Transverse colon (tissue), 4 donors: ENCODE results near the gene LAMA3. TPM values are rescaled to one million over a fixed set of nuclear protein-coding genes. Genes with fewer than 3 reads are reported as not detected.

Source experiments
- DNase-seq: peaks from one replicate; pipeline ENCODE4 v3.0.0-alpha.2; 2019
- H3K27ac ChIP-seq, 4 donors: fragments of 200-600 bp; sonication (generic); 2 replicates each; pipeline ENCODE4 v1.5.1; 2016 to 2018; ENCODE audit warnings: inconsistent platforms in 4 of 4
- H3K27me3 ChIP-seq: fragments of 200-600 bp; sonication (generic); 2 replicates; pipeline ENCODE4 v1.5.1; 2017; ENCODE audit warnings: inconsistent platforms
- H3K36me3 ChIP-seq, 4 donors: fragments of 200-600 bp; sonication (generic); 2 replicates each; pipeline ENCODE4 v1.5.1; 2017 to 2019; ENCODE audit warnings: inconsistent platforms in 4 of 4
- H3K4me1 ChIP-seq, 4 donors: fragments of 200-600 bp; sonication (generic); 2 replicates each; pipeline ENCODE4 v1.5.1; 2017 to 2020; ENCODE audit warnings: inconsistent platforms in 4 of 4
- H3K4me3 ChIP-seq, 4 donors: fragments of 200-600 bp; sonication (generic); 1 replicate in 1 of 4; 2 replicates in 3 of 4; pipeline versions ENCODE4 v1.5.1 to v1.6.1; 2017 to 2019; ENCODE audit warnings: inconsistent platforms in 4 of 4
- H3K9me3 ChIP-seq, 2 donors: fragments of 200-600 bp; sonication (generic); 2 replicates each; pipeline ENCODE4 v1.5.1; 2017 to 2019; ENCODE audit warnings: inconsistent platforms in 2 of 2
- EP300 ChIP-seq: sonication (generic); formaldehyde crosslinking; IDR thresholded peaks from one replicate; pipeline ENCODE4 v1.6.1; 2017; ENCODE audit warnings: antibody characterized with exemption, low read depth
- POLR2A ChIP-seq: fragments of 450-650 bp; IDR thresholded peaks from one replicate; pipeline ENCODE4 v1.6.1; 2016; ENCODE audit warnings: antibody characterized with exemption, mild to moderate bottlenecking, moderate library complexity
- POLR2AphosphoS5 ChIP-seq, 3 donors: sonication (generic); formaldehyde crosslinking; IDR thresholded peaks; one replicate each; pipeline ENCODE4 v1.6.1; 2016; ENCODE audit warnings: antibody characterized with exemption in 3 of 3
- WGBS, 2 donors: methylation state at CpG; one replicate each; pipeline ENCODE4 v1.1.5; 2018; ENCODE audit warnings: low coverage in 1 of 2; 5-methylcytosine and 5-hydroxymethylcytosine counted together
- in situ Hi-C, 4 donors: fragments of 200-750 bp; cut with MboI; loops; one replicate each; pipeline versions ENCODE4 v1.15.0 to v1.15.1; 2017; ENCODE audit warnings: low sequenced_read_pairs in 3 of 4, low pct_ligation_motif_present in 1 of 4, low pct_unique_long_range_greater_than_20kb in 1 of 4
- intact Hi-C: fragments of 100-400 bp; cut with DNase I; formaldehyde crosslinking; loops from one replicate; pipeline ENCODE4 v1.15.1; 2023; ENCODE audit warnings: low total_unique reads
- total RNA-seq, 4 donors: library from RNA; depleted of rRNA; stranded (reverse); fragments of >200 nt; gene quantifications; one replicate each; pipeline ENCODE4 v1.1.0, GENCODE V29; 2016
- TF ChIP-seq, protein P1 (sequence below), 5 experiments: fragments of 200-600 bp in 3 of 5; fragments of 450-650 bp in 2 of 5; sonication (generic) in 3 of 5; IDR thresholded peaks; 1 replicate in 2 of 5; 2 replicates in 3 of 5; pipeline ENCODE4 v1.5.1; 2016 to 2017; ENCODE audit warnings: antibody characterized with exemption in 5 of 5, inconsistent platforms in 3 of 5, mild to moderate bottlenecking in 2 of 5, moderate library complexity in 1 of 5

The LAMA3 gene
- total RNA-seq, 4 donors from 2014 or later, result 17.5 to 71.8 (median 47.4) TPM

DNA sequence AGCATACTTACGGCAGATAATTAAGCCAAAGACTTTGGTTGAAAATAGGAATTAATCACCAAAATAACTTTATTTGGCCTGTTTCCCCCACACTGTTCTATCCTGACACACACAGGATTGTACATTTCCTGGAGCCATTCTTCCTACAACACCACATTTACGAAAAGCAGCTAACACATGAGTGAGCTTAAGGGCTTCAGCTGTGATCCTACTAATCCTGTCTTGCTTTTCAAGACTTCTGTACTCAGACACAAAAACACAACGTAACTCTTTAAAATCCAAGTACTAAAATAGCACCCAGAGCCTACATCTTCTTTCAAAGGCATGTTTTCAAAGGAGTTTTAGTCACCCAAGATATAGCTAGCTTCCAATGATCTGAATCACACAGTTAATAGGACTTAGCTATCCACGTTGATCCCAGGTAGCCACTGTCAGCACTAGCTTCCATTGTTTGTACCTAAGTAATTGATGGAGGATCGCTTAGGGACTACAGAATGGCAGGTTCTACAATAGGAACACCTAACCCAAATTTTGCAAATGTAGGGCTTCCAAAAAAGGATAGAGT, 282.5 kb downstream of the LAMA3 start:
- no peak for TF ChIP-seq POLR2A
- no peak for TF ChIP-seq POLR2AphosphoS5 (IDR thresholded peaks at IDR 0.05)
- TF ChIP-seq, protein P1, sequence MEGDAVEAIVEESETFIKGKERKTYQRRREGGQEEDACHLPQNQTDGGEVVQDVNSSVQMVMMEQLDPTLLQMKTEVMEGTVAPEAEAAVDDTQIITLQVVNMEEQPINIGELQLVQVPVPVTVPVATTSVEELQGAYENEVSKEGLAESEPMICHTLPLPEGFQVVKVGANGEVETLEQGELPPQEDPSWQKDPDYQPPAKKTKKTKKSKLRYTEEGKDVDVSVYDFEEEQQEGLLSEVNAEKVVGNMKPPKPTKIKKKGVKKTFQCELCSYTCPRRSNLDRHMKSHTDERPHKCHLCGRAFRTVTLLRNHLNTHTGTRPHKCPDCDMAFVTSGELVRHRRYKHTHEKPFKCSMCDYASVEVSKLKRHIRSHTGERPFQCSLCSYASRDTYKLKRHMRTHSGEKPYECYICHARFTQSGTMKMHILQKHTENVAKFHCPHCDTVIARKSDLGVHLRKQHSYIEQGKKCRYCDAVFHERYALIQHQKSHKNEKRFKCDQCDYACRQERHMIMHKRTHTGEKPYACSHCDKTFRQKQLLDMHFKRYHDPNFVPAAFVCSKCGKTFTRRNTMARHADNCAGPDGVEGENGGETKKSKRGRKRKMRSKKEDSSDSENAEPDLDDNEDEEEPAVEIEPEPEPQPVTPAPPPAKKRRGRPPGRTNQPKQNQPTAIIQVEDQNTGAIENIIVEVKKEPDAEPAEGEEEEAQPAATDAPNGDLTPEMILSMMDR (IDR thresholded peaks at IDR 0.05), result no peak
- TF ChIP-seq EP300, result no peak
- in situ Hi-C loops, result no loop called here
- no peak overlapping the region for H3K4me3 ChIP-seq
- intact Hi-C loops, result no loop called here
- WGBS, 2 donors, result 85 to 95% methylated on average over 3 to 5 of the region's 5 CpGs
- H3K27me3 ChIP-seq, result no peaks in the 10 kb centered on the region
- peaks cover 0 to 1% of the 10 kb centered on the region in 2 donors for H3K9me3 ChIP-seq
- no peak for DNase-seq
- H3K4me1 ChIP-seq, result peaks cover 0 to 9% (median 2%) of the 10 kb centered on the region in 4 donors
- no peaks in the 10 kb centered on the region for H3K36me3 ChIP-seq
- H3K27ac ChIP-seq, result no peak overlapping the region

DNA sequence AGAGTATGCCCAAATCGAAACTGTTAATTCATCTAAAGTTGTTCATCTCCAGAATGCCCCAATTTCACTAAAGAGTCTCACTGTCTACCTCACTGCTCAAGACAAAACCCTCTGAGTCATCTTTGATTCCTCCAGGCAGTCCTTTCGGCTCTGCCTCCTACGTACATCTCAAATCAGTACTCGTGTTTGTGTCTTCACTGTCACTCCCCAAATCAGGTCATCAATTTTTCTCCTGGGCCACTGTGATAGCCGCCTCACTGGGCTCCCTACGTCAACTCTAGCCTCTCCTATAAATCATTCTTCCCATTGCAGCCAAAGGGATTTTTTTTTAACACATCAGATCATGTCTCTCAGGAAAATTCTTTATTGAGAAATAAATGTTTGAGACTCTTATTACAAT, 283.2 kb downstream of the LAMA3 start:
- TF ChIP-seq EP300, result no peak
- in situ Hi-C loops, result no loop called here
- WGBS, 2 donors, result 63 to 83% methylated on average over 5 to 6 of the region's 6 CpGs
- no peak overlapping the region for H3K4me3 ChIP-seq
- no peaks in the 10 kb centered on the region for H3K27me3 ChIP-seq
- H3K27ac ChIP-seq, result no peak overlapping the region
- no peak for DNase-seq
- intact Hi-C loops, result no loop called here
- H3K4me1 ChIP-seq, result peaks cover 0 to 7% (median 1%) of the 10 kb centered on the region in 4 donors
- no peaks in the 10 kb centered on the region for H3K36me3 ChIP-seq
- peaks cover 0 to 2% of the 10 kb centered on the region in 2 donors for H3K9me3 ChIP-seq

DNA sequence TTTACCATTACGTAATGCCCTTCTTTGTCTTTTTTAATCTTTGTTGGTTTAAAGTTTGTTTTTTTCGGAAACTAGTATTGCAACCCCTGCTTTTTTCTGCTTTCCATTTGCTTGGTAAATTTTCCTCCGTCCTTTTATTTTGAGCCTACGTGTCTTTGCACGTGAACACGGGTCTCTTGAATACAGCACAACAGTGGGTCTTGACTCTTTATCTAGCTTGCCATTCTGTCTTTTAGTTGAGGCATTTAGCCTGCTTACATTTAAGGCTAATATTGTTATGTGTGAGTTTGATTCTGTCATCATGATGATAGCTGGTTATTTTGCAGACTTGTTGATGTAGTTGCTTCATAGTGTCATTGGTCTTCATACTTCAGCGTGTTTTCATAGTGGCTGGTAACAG, 287.9 kb downstream of the LAMA3 start:
- no peaks in the 10 kb centered on the region for H3K36me3 ChIP-seq
- peaks cover 1 to 10% (median 6%) of the 10 kb centered on the region in 4 donors for H3K4me1 ChIP-seq
- WGBS, 2 donors, result 92 to 95% methylated on average over 6 to 7 of the region's 7 CpGs
- in situ Hi-C loops, result no loop called here
- no peak for DNase-seq
- no peak overlapping the region for H3K27ac ChIP-seq
- no peak for TF ChIP-seq POLR2AphosphoS5 (IDR thresholded peaks at IDR 0.05)
- TF ChIP-seq EP300, result no peak
- TF ChIP-seq, protein P1 (IDR thresholded peaks at IDR 0.05), result no peak
- no peak for TF ChIP-seq POLR2A
- no peaks in the 10 kb centered on the region for H3K27me3 ChIP-seq
- peaks cover 0 to 2% of the 10 kb centered on the region in 2 donors for H3K9me3 ChIP-seq
- no peak overlapping the region for H3K4me3 ChIP-seq
- intact Hi-C loops, result no loop called here

DNA sequence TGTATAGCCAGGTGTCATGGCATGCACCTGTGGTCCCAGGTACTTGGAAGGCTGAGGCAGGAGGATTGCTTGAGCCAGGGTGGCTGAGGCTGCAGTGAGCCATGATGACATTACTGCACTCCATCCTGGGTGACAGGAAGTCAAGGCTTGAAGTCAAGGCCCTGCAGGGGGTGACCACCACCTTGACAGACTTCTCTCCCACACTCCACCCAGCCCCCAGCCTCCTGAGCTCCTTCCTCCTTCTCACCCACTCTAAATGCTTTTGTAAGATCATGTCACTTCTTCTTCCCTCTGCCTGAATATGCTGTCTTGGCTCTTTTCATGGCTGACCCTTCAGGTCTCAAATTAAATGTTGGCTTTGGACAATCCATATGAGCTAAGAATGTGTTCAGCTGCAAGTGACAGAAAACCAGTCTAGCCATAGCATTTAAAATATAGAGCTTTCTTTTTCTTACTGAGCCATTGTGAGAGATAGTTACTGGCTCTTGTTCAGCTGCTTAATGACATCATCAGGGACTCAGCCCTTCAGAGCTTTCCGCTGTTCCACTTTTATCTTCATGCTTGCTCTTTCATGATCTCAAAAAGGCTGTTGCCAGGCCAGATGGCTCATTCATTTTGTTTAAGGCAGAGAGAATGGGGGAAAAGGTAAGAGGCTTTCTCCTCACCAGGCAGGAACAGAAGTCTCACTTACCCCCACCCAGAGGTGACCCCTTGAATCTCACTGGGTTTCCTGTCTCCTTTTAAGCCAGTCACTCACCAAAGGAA, 288.6 kb downstream of the LAMA3 start:
- Histone ChIP-seq H3K9me3 (peaks cover 0 to 2% of the 10 kb centered on the region in 2 donors), H3K4me1 (peaks cover 5 to 18% (median 10%) of the 10 kb centered on the region in 4 donors), H3K36me3 (no peaks in the 10 kb centered on the region), H3K27ac (no peak overlapping the region), H3K4me3 (no peak overlapping the region), H3K27me3 (no peaks in the 10 kb centered on the region)
- TF ChIP-seq, protein P1 (IDR thresholded peaks at IDR 0.05), result no peak
- TF ChIP-seq POLR2AphosphoS5 (IDR thresholded peaks at IDR 0.05), result no peak
- TF ChIP-seq POLR2A, result no peak
- no peak for TF ChIP-seq EP300
- intact Hi-C loops, result no loop called here
- WGBS, 2 donors, result 85 to 100% methylated on average over 1 of the region's 1 CpG
- in situ Hi-C loops, result no loop called here
- no peak for DNase-seq
